LNCaP clone FGC (cell line): Measurements from ENCODE around the gene MDM1.

Source experiments
- DNase-seq: peaks from one replicate; pipeline ENCODE4 v3.0.0-alpha.2; 2011; ENCODE audit warnings: low read depth
- H3K4me3 ChIP-seq: 2 replicates; pipeline ENCODE4 v1.5.1; 2011; ENCODE audit warnings: mild to moderate bottlenecking, low read depth, low read length, control low read depth
- CTCF ChIP-seq: IDR thresholded peaks from 2 replicates; pipeline ENCODE4 v1.5.1; 2012; ENCODE audit warnings: mild to moderate bottlenecking; ENCODE audit not compliant: control insufficient read depth, insufficient read depth; ENCODE audit errors: extremely low read depth

MDM1 gene

GRCh38 chr12:68349220-68349621, 17.1 kb upstream of the MDM1 start:
- TF ChIP-seq CTCF = no peak
- no peak overlapping the region for H3K4me3 ChIP-seq
- DNase-seq = no peak

GRCh38 chr12:68348419-68348818, 16.3 kb upstream of the MDM1 start:
- H3K4me3 ChIP-seq = no peak overlapping the region
- no peak for DNase-seq
- no peak for TF ChIP-seq CTCF

- no peak for DNase-seq
- no peak overlapping the region for H3K4me3 ChIP-seq
- TF ChIP-seq CTCF = no peak
These were observed 13.6 kb upstream of the MDM1 start for GRCh38 chr12:68345763-68346162.

- TF ChIP-seq CTCF = no peak
- DNase-seq = no peak
- H3K4me3 ChIP-seq = no peak overlapping the region
These were observed 12.0 kb upstream of the MDM1 start for GRCh38 chr12:68344126-68344525.

- no peak for TF ChIP-seq CTCF
- DNase-seq = no peak
- H3K4me3 ChIP-seq = no peak overlapping the region
These were observed 10.8 kb upstream of the MDM1 start for GRCh38 chr12:68342966-68343365.

GRCh38 chr12:68341822-68342221, 9.7 kb upstream of the MDM1 start:
- no peak for DNase-seq
- H3K4me3 ChIP-seq = no peak overlapping the region

More at GRCh38 chr12:68341822-68342221, 9.7 kb upstream of the MDM1 start:
- no peak for TF ChIP-seq CTCF
